IMR-90 (cell line): ENCODE results near the gene THY1.

Experiments used
- CEBPB ChIP-seq: IDR thresholded peaks from 2 replicates; pipeline ENCODE4 v1.6.1; 2012; ENCODE audit warnings: low read depth, low read length, improper control_type of control experiment
- CTCF ChIP-seq: conservative IDR thresholded peaks from 2 replicates; pipeline ENCODE4 v1.5.1; 2012; ENCODE audit warnings: mild to moderate bottlenecking, low read depth, low read length, improper control_type of control experiment
- ELK1 ChIP-seq: fragments of 150-350 bp; IDR thresholded peaks from 2 replicates; pipeline ENCODE4 v1.6.1; 2016; ENCODE audit warnings: low read depth, mild to moderate bottlenecking, low read length, moderate library complexity, borderline replicate concordance
- FOS ChIP-seq: fragments of 150-350 bp; IDR thresholded peaks from 2 replicates; pipeline ENCODE4 v1.6.1; 2016; ENCODE audit warnings: low read depth, low read length
- MXI1 ChIP-seq: IDR thresholded peaks from 2 replicates; pipeline ENCODE4 v1.6.1; 2012; ENCODE audit warnings: low read depth, mild to moderate bottlenecking, low read length, moderate library complexity, borderline replicate concordance
- NFE2L2 ChIP-seq: fragments of 150-350 bp; IDR thresholded peaks from 2 replicates; pipeline ENCODE4 v1.6.1; 2016; ENCODE audit warnings: low read depth, mild to moderate bottlenecking, low read length
- POLR2A ChIP-seq: IDR thresholded peaks from 2 replicates; pipeline ENCODE4 v1.6.1; 2012; ENCODE audit warnings: mild to moderate bottlenecking, low read depth, low read length
- RAD21 ChIP-seq: IDR thresholded peaks from 2 replicates; pipeline ENCODE4 v1.6.1; 2012; ENCODE audit warnings: low read length, improper control_type of control experiment
- USF2 ChIP-seq: fragments of 150-350 bp; IDR thresholded peaks from 2 replicates; pipeline ENCODE4 v1.6.1; 2017; ENCODE audit warnings: mild to moderate bottlenecking, antibody characterized with exemption, low read length, low read depth

- TF ChIP-seq RAD21 (no peak), POLR2A (no peak), CTCF (no peak), FOS (no peak), NFE2L2 (no peak), MXI1 (no peak), USF2 (no peak), ELK1 (no peak), CEBPB (no peak)
Observed at GRCh38 chr11:119412072-119412471, 10.9 kb downstream of the THY1 start.
